HAP-1 (cell line): Measurements from ENCODE around the gene SELENOV.
A peak's percentile ranks its signal among the peaks of the same experiment; 100 is the strongest.
"Not testable (repeated sequence)": the region's sequence is repeated elsewhere in the genome, so short reads cannot be mapped to it uniquely, and the experiment has no call there.

Source experiments
- DNase-seq, 2 experiments: peaks; one replicate each; pipeline ENCODE4 v3.0.0-alpha.2; 2016 to 2020; ENCODE audit warnings: low spot score in 2 of 2
- H3K27me3 ChIP-seq: fragments of 250-450 bp; sonication (Bioruptor Pico); 2 replicates; pipeline ENCODE4 v1.5.1; 2020; ENCODE audit warnings: low read depth, mild to moderate bottlenecking, moderate library complexity
- H3K36me3 ChIP-seq: fragments of 250-450 bp; sonication (Bioruptor Pico); replicated peaks from 2 replicates; pipeline ENCODE4 v1.5.1; 2020; ENCODE audit warnings: mild to moderate bottlenecking
- H3K4me1 ChIP-seq: fragments of 250-450 bp; sonication (Bioruptor Pico); 2 replicates; pipeline ENCODE4 v1.5.1; 2020; ENCODE audit warnings: mild to moderate bottlenecking
- H3K4me3 ChIP-seq: fragments of 250-450 bp; sonication (Bioruptor Pico); 2 replicates; pipeline ENCODE4 v1.5.1; 2020; ENCODE audit warnings: mild to moderate bottlenecking, moderate library complexity
- H3K9me3 ChIP-seq: fragments of 250-450 bp; sonication (Bioruptor Pico); 2 replicates; pipeline ENCODE4 v1.5.1; 2020; ENCODE audit warnings: mild to moderate bottlenecking, moderate library complexity
- in situ Hi-C: fragments of 300-500 bp; cut with MboI; formaldehyde crosslinking; loops from 3 replicates; pipeline ENCODE4 v1.14.3; 2020; ENCODE audit warnings: low sequenced_read_pairs, inconsistent platforms, mixed read lengths

The SELENOV gene, protein sequence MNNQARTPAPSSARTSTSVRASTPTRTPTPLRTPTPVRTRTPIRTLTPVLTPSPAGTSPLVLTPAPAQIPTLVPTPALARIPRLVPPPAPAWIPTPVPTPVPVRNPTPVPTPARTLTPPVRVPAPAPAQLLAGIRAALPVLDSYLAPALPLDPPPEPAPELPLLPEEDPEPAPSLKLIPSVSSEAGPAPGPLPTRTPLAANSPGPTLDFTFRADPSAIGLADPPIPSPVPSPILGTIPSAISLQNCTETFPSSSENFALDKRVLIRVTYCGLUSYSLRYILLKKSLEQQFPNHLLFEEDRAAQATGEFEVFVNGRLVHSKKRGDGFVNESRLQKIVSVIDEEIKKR

DNA sequence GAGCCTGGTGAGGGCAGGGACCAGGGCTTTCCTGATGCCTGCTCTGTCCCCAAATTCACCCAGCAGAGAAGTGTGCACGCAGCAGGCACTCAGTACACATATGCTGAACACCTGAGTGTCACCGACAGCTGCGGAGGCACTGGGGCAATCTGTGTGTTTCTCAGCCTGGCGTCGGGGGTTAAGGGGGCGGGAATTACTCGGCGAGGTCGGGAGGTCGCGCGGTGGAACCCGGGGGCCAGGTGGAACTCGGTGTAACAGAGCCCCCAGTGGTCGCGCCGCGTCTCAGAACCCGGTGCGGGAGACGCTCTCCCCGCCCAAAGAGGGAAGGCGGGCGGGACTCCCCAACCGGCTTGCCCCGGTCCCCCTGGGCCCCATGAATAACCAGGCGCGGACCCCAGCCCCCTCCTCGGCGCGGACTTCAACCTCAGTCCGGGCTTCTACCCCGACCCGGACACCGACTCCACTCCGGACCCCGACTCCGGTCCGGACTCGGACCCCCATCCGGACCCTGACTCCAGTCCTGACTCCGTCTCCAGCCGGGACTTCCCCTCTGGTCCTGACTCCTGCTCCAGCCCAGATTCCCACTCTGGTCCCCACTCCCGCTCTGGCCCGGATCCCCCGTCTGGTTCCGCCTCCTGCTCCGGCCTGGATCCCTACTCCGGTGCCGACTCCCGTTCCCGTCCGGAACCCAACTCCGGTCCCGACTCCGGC is at the start of gene SELENOV:
Gene SELENOV (plus strand): TSS at position 300 of the 711 bp plus-strand sequence. CDS start 74 bp downstream, at position 374.
- Histone ChIP-seq H3K36me3 (no peaks in the 10 kb centered on the region), H3K27me3 (no peaks in the 10 kb centered on the region), H3K4me3 (peak within 1 kb of the TSS; percentile 8; the same call in 1 of the 2 replicates), H3K9me3 (no peaks in the 10 kb centered on the region), H3K4me1 (peaks cover 11% of the 10 kb centered on the region)
- peak in 1 of 2 experiments; percentile 42 for DNase-seq
- in situ Hi-C loops, result no loop called here

DNA sequence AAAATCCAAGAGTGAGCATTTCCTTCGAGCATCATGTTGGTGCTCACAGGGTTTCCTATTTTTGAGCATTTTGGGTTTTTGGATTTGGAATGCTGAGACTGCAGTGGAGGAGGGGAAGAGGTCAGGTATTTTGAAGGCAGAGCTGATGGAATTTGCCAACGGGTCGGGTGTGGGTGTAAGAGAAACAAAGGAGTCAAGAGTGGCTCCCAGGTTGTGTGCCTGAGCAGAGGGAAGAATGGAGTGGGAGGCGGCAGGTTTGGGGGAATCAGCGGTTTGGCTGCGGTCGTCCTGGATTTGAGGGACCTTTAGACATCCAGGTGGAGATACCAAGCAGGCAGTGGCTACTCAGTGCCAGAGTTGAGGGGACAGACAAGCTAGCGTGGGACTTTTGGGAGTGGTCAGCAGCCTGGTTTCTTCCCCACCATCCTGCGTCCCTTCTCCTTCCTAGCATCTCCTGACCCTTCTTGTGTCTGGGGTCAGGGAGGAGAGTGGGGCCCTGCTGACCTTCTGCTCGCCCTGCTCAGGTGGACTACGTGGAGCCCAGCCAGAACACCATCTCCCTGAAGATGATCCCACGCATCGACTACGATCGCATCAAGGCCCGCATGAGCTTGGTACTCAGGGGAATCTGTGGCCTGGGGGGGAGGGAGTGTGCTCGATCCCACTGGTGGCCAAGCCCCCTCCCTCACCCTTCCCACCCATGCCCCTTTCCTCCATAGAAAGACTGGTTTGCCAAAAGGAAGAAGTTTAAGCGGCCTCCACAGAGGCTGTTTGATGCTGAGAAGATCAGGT is 48.8 kb upstream of the SELENOV start:
- no peak for DNase-seq
- Histone ChIP-seq H3K4me3 (no peak overlapping the region), H3K27me3 (no peaks in the 10 kb centered on the region), H3K4me1 (no peaks in the 10 kb centered on the region), H3K36me3 (peaks cover 67% of the 10 kb centered on the region), H3K9me3 (no peaks in the 10 kb centered on the region)
- in situ Hi-C loops, result no loop called here

DNA sequence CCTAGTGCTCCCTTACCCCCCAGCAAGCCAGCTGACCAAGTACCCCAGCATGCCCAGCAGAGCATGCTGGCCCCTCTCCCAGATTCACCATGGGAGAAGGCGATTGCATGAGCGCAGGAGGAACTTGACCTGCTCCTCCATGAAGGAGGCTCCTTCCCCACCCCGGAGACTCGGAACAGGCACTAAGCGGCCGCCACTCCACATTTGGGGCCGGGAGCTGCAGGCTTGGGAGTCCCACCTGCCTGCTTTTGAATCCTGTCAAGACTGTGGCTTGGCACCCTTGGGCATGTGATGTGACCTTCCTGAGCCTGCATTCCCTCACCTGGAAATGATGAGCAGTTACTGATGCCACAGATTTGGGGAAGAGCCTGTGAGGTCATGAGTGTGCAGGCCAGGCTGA is 47.0 kb upstream of the SELENOV start:
- no peaks in the 10 kb centered on the region for H3K27me3 ChIP-seq
- no peak overlapping the region for H3K4me3 ChIP-seq
- DNase-seq, result no peak
- H3K36me3 ChIP-seq, result peaks cover 72% of the 10 kb centered on the region
- H3K9me3 ChIP-seq, result no peaks in the 10 kb centered on the region
- in situ Hi-C loops, result no loop called here
- no peaks in the 10 kb centered on the region for H3K4me1 ChIP-seq

DNA sequence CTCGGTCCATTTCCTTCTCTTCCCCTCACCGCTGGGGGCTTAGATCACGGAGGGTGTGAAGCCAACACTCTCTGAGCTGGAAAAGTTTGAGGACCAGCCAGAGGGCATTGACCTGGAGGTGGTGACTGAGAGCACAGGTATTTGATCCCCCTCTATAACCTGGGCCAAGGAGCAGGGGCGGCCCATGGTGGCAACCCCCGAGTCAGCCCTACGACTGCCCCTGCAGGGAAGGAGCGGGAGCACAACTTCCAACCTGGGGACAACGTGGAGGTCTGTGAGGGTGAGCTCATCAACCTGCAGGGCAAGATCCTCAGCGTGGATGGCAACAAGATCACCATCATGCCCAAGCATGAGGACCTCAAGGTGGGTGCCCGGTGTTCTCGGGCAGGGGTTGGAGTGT is 45.9 kb upstream of the SELENOV start:
- in situ Hi-C loops, result no loop called here
- no peak for DNase-seq
- Histone ChIP-seq H3K27me3 (no peaks in the 10 kb centered on the region), H3K4me3 (no peak overlapping the region), H3K9me3 (no peaks in the 10 kb centered on the region), H3K36me3 (peaks cover 81% of the 10 kb centered on the region), H3K4me1 (no peaks in the 10 kb centered on the region)

DNA sequence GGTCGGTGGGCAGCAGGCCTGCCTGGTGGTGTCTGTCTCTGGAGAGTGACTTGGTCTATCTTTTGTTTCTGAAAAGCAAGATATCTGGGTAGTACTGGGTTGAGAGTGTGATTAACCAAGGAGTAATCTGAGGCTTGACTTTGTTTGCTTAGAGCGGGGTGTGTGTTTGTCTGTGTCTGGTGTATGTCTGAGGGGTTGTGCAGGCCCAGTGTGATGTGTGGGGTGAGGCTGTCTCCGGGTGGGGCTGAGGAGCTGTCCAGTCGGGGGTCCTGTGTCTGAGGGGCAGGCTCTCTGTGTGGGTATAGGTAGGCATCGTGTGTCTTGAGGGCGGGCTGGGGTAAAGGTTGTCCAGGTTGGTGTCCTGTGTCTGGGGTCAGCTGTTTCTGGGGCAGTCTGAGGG is 45.4 kb upstream of the SELENOV start:
- in situ Hi-C loops, result no loop called here
- Histone ChIP-seq H3K4me1 (no peaks in the 10 kb centered on the region), H3K9me3 (no peaks in the 10 kb centered on the region), H3K36me3 (peaks cover 84% of the 10 kb centered on the region), H3K27me3 (no peaks in the 10 kb centered on the region), H3K4me3 (no peak overlapping the region)
- DNase-seq, result no peak

DNA sequence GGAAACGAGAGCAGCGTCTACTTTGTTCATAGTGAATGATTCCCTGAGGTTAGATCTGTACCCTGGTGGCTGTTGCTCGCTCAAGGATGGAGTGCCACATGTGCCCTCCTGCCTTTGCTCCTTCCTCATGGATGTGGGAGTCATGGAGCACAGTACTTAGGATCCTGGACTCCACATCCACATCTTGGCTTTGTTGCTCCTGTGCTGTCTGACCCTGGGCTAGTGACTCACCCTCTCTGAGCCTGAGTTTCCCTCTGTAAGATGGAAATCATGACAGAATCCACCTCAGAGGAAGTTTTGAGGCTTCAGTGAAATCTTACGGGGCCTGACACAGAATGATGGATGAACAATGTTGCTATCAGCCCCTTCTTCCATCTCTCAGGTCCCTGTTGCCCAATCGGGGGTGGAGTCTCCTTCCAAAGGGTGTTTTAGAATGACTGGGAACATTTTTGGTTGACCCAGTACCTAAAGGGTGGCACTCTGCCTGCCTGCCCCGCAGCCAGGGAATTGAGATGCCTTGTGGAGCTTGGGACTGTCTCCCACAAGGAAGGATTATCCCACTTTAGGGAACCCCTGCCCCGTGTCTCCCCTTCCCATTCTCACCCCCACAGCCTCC is 44.1 kb upstream of the SELENOV start:
- Histone ChIP-seq H3K4me3 (no peak overlapping the region), H3K27me3 (no peaks in the 10 kb centered on the region), H3K4me1 (no peaks in the 10 kb centered on the region), H3K36me3 (peaks cover 80% of the 10 kb centered on the region), H3K9me3 (no peaks in the 10 kb centered on the region)
- in situ Hi-C loops, result no loop called here
- DNase-seq, result no peak

DNA sequence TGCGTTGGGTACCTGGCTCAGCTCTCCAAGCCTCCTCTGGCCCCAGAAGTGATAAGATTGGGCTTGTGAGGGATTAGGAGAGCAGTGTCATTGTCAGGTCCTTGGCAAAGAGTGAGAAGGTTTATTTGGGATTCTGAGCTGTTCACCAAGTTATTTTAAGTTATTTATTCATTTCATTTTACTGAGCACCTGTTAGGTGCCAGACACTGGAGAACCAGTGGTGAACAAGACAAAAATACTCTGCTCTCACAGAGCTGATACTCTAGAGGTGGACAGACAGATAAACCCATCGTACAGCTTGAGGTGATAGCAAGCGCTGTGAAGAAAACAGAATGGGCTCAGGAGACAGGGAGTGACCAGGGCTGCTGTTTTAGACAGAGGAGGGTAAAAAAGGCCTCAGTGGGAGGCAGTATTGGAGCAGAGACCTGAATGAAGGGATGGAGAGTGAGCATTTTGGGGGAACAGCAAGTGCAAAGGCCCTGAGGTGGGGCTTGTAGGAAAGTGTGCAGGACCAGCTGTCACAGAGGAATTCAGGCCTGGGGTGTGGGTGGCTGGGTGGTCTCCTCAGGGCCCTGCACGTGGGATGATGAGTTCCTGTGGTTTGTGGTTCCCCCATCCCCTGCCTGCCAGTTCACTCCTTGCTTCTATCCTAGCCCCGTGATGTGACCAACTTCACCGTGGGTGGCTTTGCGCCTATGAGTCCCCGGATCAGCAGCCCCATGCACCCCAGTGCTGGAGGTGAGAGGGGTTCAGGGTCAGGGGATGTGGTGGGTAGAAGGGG is 43.0 kb upstream of the SELENOV start:
- Histone ChIP-seq H3K36me3 (peaks cover 79% of the 10 kb centered on the region), H3K4me1 (no peaks in the 10 kb centered on the region), H3K9me3 (no peaks in the 10 kb centered on the region), H3K27me3 (no peaks in the 10 kb centered on the region), H3K4me3 (no peak overlapping the region)
- in situ Hi-C loops, result no loop called here
- no peak for DNase-seq

DNA sequence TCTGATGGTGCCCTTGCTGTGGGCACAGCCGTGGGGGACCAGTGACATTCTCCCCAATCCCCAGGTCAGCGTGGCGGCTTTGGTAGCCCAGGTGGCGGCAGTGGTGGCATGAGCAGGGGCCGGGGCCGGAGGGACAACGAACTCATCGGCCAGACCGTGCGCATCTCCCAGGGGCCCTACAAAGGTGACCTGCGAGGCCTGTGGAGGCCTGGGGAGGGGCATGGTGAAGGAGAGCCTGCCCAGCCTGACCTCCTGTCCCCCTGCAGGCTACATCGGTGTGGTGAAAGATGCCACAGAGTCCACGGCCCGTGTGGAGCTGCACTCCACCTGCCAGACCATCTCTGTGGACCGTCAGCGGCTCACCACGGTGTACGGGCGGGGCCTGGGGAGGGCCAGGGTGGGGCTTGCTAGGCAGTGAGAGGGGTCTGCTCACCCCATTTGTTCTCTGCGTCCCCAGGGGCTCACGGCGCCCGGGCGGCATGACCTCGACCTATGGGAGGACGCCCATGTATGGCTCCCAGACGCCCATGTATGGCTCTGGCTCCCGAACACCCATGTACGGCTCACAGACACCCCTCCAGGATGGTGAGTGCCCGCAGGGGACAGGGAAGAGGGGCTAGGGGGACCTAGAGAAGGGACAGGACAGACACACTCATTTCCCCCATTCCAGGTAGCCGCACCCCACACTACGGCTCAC is 42.0 kb upstream of the SELENOV start:
- H3K9me3 ChIP-seq, result no peaks in the 10 kb centered on the region
- in situ Hi-C loops, result no loop called here
- H3K4me1 ChIP-seq, result no peaks in the 10 kb centered on the region
- H3K4me3 ChIP-seq, result no peak overlapping the region
- H3K36me3 ChIP-seq, result peaks cover 71% of the 10 kb centered on the region
- no peak for DNase-seq
- H3K27me3 ChIP-seq, result no peaks in the 10 kb centered on the region

DNA sequence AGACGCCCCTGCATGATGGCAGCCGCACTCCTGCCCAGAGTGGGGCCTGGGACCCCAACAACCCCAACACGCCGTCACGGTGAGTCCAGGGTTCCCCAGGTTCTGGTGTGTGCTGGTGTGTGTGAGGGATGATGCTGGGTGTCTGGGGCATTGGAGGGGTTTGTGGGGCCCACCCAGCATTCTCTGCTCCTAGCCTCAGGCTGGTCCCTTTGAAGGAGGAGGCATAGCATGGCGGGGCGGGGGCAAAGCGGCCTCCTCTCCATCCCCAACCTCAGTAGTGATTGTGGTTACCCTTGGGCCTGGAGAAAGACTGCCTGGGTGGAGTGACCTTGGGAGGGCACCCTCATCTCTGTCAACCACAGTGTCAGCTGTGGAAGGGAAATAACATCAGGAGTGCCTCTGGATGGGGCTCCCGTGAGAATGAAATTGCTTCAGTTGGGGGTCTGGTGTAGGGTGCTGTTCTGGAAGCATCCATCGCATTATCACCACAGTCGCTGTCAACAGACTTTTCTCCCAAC is 41.4 kb upstream of the SELENOV start:
- Histone ChIP-seq H3K4me3 (no peak overlapping the region), H3K27me3 (no peaks in the 10 kb centered on the region), H3K4me1 (no peaks in the 10 kb centered on the region), H3K9me3 (no peaks in the 10 kb centered on the region), H3K36me3 (peaks cover 65% of the 10 kb centered on the region)
- in situ Hi-C loops, result no loop called here
- no peak for DNase-seq

DNA sequence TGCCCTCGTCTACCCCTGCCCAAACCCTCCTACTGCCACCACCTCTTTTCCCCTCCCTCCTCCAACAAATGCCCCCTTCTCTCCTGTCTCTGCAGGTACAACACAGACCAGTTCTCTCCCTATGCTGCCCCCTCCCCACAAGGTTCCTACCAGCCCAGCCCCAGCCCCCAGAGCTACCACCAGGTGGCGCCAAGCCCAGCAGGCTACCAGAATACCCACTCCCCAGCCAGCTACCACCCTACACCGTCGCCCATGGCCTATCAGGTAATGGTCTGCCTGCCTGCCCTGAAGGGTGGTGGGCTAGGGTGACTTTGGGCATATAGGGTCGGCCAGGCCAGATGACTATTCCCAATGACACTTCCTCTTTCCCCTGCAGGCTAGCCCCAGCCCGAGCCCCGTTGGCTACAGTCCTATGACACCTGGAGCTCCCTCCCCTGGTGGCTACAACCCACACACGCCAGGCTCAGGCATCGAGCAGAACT is 40.8 kb upstream of the SELENOV start:
- peaks cover under 1% of the 10 kb centered on the region for H3K4me1 ChIP-seq
- DNase-seq, result peak; percentile 34 to 87
- H3K4me3 ChIP-seq, result no peak overlapping the region
- in situ Hi-C loops, result no loop called here
- peaks cover 59% of the 10 kb centered on the region for H3K36me3 ChIP-seq
- H3K27me3 ChIP-seq, result no peaks in the 10 kb centered on the region
- H3K9me3 ChIP-seq, result no peaks in the 10 kb centered on the region

DNA sequence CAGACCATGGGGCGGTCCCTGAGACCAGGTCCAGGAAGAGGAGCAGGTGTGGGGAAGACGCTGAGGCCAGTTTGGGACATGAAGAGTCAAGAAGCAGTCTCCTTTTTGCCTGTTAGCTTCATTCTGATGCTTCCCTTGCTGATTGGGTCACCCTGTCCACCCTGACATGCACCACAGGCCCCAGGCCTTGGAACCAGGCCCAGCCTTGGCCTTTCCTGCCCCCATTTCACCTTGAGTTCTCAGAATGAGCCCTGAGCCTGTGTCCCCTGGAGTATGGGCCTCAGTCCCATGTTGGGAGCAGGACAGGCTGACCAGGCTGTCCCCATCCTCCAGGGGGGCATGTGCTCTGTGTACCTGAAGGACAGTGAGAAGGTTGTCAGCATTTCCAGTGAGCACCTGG is 39.2 kb upstream of the SELENOV start:
- no peaks in the 10 kb centered on the region for H3K27me3 ChIP-seq
- in situ Hi-C loops, result loop anchor here (5.0 kb wide), 1 partner anchor 57 kb away; the partner anchor contains the start of gene EID2B
- H3K4me1 ChIP-seq, result peaks cover 13% of the 10 kb centered on the region
- H3K9me3 ChIP-seq, result no peaks in the 10 kb centered on the region
- DNase-seq, result no peak
- peaks cover 44% of the 10 kb centered on the region for H3K36me3 ChIP-seq
- no peak overlapping the region for H3K4me3 ChIP-seq

DNA sequence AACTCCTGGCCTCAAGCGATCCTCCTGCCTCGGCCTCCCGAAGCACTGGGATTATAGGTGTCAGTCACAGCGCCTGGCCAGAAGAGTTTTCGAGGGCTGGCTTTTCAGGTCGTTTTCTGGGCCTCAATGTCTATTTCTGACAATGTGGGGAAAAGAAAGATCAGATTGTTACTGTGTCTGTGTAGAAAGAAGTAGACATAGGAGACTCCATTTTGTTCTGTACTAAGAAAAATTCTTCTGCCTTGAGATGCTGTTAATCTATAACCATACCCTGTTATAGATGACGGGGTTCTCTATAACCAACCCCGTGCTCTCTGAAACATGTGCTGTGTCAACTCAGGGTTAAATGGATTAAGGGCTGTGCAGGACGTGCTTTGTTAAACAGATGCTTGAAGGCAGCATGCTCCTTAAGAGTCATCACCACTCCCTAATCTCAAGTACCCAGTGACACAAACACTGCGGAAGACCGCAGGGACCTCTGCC is 35.6 kb upstream of the SELENOV start:
- not testable (repeated sequence) for H3K4me3 ChIP-seq, H3K27me3 ChIP-seq, H3K9me3 ChIP-seq, DNase-seq
- Histone ChIP-seq H3K36me3 (peaks cover 42% of the 10 kb centered on the region), H3K4me1 (peaks cover 17% of the 10 kb centered on the region)
- in situ Hi-C loops, result loop anchor here (5.0 kb wide), 1 partner anchor 53 kb away; the partner anchor contains the start of gene EID2B
